Activated CD8-positive, alpha-beta T cell treated with anti-CD3 and anti-CD28 coated beads for 36 hours (primary cell): ENCODE results near the gene TNFAIP1. TPM values are rescaled to one million over a fixed set of nuclear protein-coding genes. Genes with fewer than 3 reads are reported as not detected.

Experiments
- ATAC-seq: fragments of 200-7000 bp; cut with Tn5 transposase; one replicate; pipeline ENCODE4 v1.10.0; 2021; ENCODE audit warnings: mild to moderate bottlenecking, moderate library complexity
- CTCF ChIA-PET: fragments of 350-600 bp; sonication (Branson Sonifier 250); formaldehyde crosslinking; loops from one replicate; lab custom pipeline; 2021; ENCODE audit warnings: antibody characterized with exemption; lab: Charles Lee
- POLR2A ChIA-PET: fragments of 350-600 bp; sonication (Branson Sonifier 250); formaldehyde crosslinking; loops from one replicate; lab custom pipeline; 2021; ENCODE audit warnings: antibody characterized with exemption; lab: Charles Lee
- DNase-seq: peaks from one replicate; pipeline ENCODE4 v3.0.0-alpha.2; 2020
- H3K27ac Mint-ChIP-seq: one replicate; pipeline ENCODE4 v1.8.0; 2021; ENCODE audit warnings: mild to moderate bottlenecking, mixed read lengths
- H3K27me3 Mint-ChIP-seq: one replicate; pipeline ENCODE4 v1.8.0; 2021; ENCODE audit warnings: mixed read lengths
- H3K36me3 Mint-ChIP-seq: one replicate; pipeline ENCODE4 v1.8.0; 2021; ENCODE audit warnings: low read depth, mixed read lengths
- H3K4me1 Mint-ChIP-seq: one replicate; pipeline ENCODE4 v1.8.0; 2021; ENCODE audit warnings: low read depth, mixed read lengths
- H3K4me3 Mint-ChIP-seq: one replicate; pipeline ENCODE4 v1.8.0; 2021; ENCODE audit warnings: mild to moderate bottlenecking, moderate library complexity, mixed read lengths
- H3K9me3 Mint-ChIP-seq: one replicate; pipeline ENCODE4 v1.8.0; 2021; ENCODE audit warnings: mixed read lengths
- intact Hi-C: fragments of 100-400 bp; cut with micrococcal nuclease; formaldehyde crosslinking; loops from one replicate; pipeline ENCODE4 v1.10.0; 2022
- total RNA-seq, 2 experiments: library from RNA; stranded (reverse); gene quantifications; one replicate each; pipeline ENCODE4 v1.2.3, GENCODE V29; 2021
- TF ChIP-seq, protein P1 (sequence below): fragments of 200-600 bp; IDR thresholded peaks from one replicate; pipeline ENCODE4 v1.8.0; 2022; ENCODE audit warnings: antibody characterized with exemption, mild to moderate bottlenecking

TNFAIP1 gene
- total RNA-seq, 2 experiments from 2014 or later, result 19.5 to 20.9 TPM

GRCh38 chr17:28293994-28294393 is 41.6 kb upstream of the TNFAIP1 start:
- TF ChIP-seq, protein P1, sequence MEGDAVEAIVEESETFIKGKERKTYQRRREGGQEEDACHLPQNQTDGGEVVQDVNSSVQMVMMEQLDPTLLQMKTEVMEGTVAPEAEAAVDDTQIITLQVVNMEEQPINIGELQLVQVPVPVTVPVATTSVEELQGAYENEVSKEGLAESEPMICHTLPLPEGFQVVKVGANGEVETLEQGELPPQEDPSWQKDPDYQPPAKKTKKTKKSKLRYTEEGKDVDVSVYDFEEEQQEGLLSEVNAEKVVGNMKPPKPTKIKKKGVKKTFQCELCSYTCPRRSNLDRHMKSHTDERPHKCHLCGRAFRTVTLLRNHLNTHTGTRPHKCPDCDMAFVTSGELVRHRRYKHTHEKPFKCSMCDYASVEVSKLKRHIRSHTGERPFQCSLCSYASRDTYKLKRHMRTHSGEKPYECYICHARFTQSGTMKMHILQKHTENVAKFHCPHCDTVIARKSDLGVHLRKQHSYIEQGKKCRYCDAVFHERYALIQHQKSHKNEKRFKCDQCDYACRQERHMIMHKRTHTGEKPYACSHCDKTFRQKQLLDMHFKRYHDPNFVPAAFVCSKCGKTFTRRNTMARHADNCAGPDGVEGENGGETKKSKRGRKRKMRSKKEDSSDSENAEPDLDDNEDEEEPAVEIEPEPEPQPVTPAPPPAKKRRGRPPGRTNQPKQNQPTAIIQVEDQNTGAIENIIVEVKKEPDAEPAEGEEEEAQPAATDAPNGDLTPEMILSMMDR, result no peak
- intact Hi-C loops, result no loop called here
- Mint-ChIP-seq H3K4me3 (no peak overlapping the region), H3K27ac (no peak overlapping the region), H3K4me1 (peaks cover 14% of the 10 kb centered on the region), H3K36me3 (no peaks in the 10 kb centered on the region), H3K9me3 (no peaks in the 10 kb centered on the region), H3K27me3 (peaks cover 13% of the 10 kb centered on the region)
- ATAC-seq, result no peak
- ChIA-PET CTCF (interaction anchor here (1.6 kb wide), 1 partner anchor 42 kb away, joined by 4 read pairs; no protein-coding TSS in a partner anchor), POLR2A (no interaction called here)
- no peak for DNase-seq

- ChIA-PET POLR2A (interaction anchor here (1.4 kb wide), 1 partner anchor 23 kb away, joined by 4 read pairs; the partner anchor contains the start of gene TMEM97), CTCF (no interaction called here)
- Mint-ChIP-seq H3K4me1 (peaks cover 14% of the 10 kb centered on the region), H3K9me3 (no peaks in the 10 kb centered on the region), H3K27me3 (peaks cover 13% of the 10 kb centered on the region), H3K36me3 (no peaks in the 10 kb centered on the region), H3K4me3 (no peak overlapping the region), H3K27ac (peak overlapping the region; percentile 63)
- TF ChIP-seq, protein P1, result no peak
- no peak for DNase-seq
- intact Hi-C loops, result no loop called here
- peak; percentile 88 for ATAC-seq
Measured at GRCh38 chr17:28295677-28296578, 39.6 kb upstream of the TNFAIP1 start.

DNA sequence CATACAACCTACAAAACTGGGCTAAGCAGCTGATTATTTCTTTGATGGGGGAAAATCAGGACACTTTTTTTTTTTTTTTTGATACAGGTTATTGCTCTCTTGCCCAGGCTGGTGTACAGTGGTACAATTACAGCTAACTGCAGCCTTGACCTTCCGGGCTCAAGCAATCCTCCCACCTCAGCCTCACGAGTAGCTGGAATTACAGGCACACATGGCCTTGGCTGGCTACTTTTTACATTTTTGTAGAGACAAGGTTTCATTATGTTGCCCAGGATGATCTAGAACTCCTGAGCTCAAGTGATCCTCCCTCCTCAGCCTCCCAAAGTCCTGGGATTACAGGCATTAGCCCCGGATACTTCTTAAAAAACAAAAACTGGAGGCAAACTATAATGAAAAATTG is 37.1 kb upstream of the TNFAIP1 start:
- no peak overlapping the region for H3K4me3 Mint-ChIP-seq
- no peaks in the 10 kb centered on the region for H3K36me3 Mint-ChIP-seq
- POLR2A ChIA-PET, result no interaction called here
- H3K4me1 Mint-ChIP-seq, result peaks cover 14% of the 10 kb centered on the region
- no peaks in the 10 kb centered on the region for H3K9me3 Mint-ChIP-seq
- CTCF ChIA-PET, result interaction anchor here (0.9 to 1.3 kb wide), 2 partner anchors 20 to 119 kb away, joined by 4 read pairs; no protein-coding TSS in a partner anchor
- intact Hi-C loops, result no loop called here
- H3K27ac Mint-ChIP-seq, result no peak overlapping the region
- DNase-seq (no peak), ATAC-seq (no peak)
- peaks cover 6% of the 10 kb centered on the region for H3K27me3 Mint-ChIP-seq
- TF ChIP-seq, protein P1, result no peak

GRCh38 chr17:28306954-28307401 is 28.6 kb upstream of the TNFAIP1 start:
- no peak for DNase-seq
- ChIA-PET CTCF (interaction anchor here (0.8 kb wide), 1 partner anchor 19 kb away, joined by 3 read pairs; no protein-coding TSS in a partner anchor), POLR2A (no interaction called here)
- peaks cover 19% of the 10 kb centered on the region for H3K27me3 Mint-ChIP-seq
- TF ChIP-seq, protein P1, result no peak
- no peak overlapping the region for H3K4me3 Mint-ChIP-seq
- no peak for ATAC-seq
- no peak overlapping the region for H3K27ac Mint-ChIP-seq
- no peaks in the 10 kb centered on the region for H3K9me3 Mint-ChIP-seq
- no peaks in the 10 kb centered on the region for H3K36me3 Mint-ChIP-seq
- H3K4me1 Mint-ChIP-seq, result no peaks in the 10 kb centered on the region
- intact Hi-C loops, result no loop called here

DNA sequence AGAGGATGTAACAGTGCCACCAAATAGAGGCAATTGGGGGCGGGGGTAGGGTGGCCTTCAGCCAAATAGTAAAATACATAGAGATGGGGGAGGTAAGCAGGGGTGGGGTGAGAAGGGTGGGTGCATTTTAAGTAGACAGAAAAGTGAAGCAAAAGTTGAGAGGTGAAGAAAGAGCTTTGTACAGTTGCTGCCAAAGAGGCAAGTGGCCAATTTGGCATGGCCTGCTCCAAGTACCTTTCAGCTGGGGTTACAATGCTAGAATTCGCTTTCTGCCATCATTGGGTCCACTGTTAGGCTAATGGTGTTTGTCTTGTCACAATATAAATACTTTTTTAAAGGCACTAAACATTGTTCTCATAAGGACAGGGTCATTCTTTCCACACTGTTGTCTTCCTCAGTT is 21.7 kb upstream of the TNFAIP1 start:
- Mint-ChIP-seq H3K4me1 (peaks cover 16% of the 10 kb centered on the region), H3K27ac (no peak overlapping the region), H3K4me3 (no peak overlapping the region), H3K36me3 (no peaks in the 10 kb centered on the region), H3K9me3 (no peaks in the 10 kb centered on the region), H3K27me3 (no peaks in the 10 kb centered on the region)
- no peak for ATAC-seq
- TF ChIP-seq, protein P1, result no peak
- POLR2A ChIA-PET, result no interaction called here
- intact Hi-C loops, result no loop called here
- CTCF ChIA-PET, result interaction anchor here (2.5 kb wide), 1 partner anchor 63 kb away, joined by 5 read pairs; no protein-coding TSS in a partner anchor
- no peak for DNase-seq
